NT2/D1 (cell line): ENCODE measurements around the gene COL26A1.
A peak's percentile ranks its signal among the peaks of the same experiment; 100 is the strongest.
"Not testable (repeated sequence)": the region's sequence is repeated elsewhere in the genome, so short reads cannot be mapped to it uniquely, and the experiment has no call there.

Experiments
- DNase-seq: peaks from one replicate; pipeline ENCODE4 v3.0.0-alpha.2; 2011; ENCODE audit warnings: low read depth, low spot score
- H3K27me3 ChIP-seq: 2 replicates; pipeline ENCODE4 v1.6.0; 2011; ENCODE audit warnings: mild to moderate bottlenecking; ENCODE audit not compliant: insufficient read length, insufficient read depth
- H3K36me3 ChIP-seq: 2 replicates; pipeline ENCODE4 v1.6.1; 2011; ENCODE audit warnings: mild to moderate bottlenecking, low read length, mixed read lengths; ENCODE audit not compliant: insufficient read depth, insufficient read length
- H3K4me1 ChIP-seq: 2 replicates; pipeline ENCODE4 v1.5.1; 2011; ENCODE audit not compliant: insufficient read depth, insufficient read length
- H3K4me3 ChIP-seq: 2 replicates; pipeline ENCODE4 v1.5.1; 2011; ENCODE audit warnings: low read depth; ENCODE audit not compliant: insufficient read length
- H3K9ac ChIP-seq: 2 replicates; pipeline ENCODE4 v1.6.0; 2011; ENCODE audit warnings: low read depth; ENCODE audit not compliant: insufficient read length
- H3K9me3 ChIP-seq: 2 replicates; pipeline ENCODE4 v1.5.1; 2011; ENCODE audit warnings: mild to moderate bottlenecking, low read length; ENCODE audit not compliant: insufficient read depth
- SUZ12 ChIP-seq: IDR thresholded peaks from 2 replicates; pipeline ENCODE4 v1.6.1; 2011; ENCODE audit not compliant: insufficient read length, insufficient read depth; ENCODE audit errors: extremely low read depth
- YY1 ChIP-seq: IDR thresholded peaks from 2 replicates; pipeline ENCODE4 v1.6.1; 2011; ENCODE audit not compliant: insufficient read length, insufficient read depth
- ZNF274 ChIP-seq: IDR thresholded peaks from 2 replicates; pipeline ENCODE4 v1.6.1; 2011; ENCODE audit warnings: mild to moderate bottlenecking, low read depth, low read length

The COL26A1 gene

GRCh38 chr7:101333912-101334311 lies 28.8 kb upstream of the COL26A1 start:
- Histone ChIP-seq H3K36me3 (no peaks in the 10 kb centered on the region), H3K27me3 (no peaks in the 10 kb centered on the region), H3K9ac (no peak overlapping the region), H3K4me1 (peaks cover 6% of the 10 kb centered on the region), H3K4me3 (no peak overlapping the region), H3K9me3 (no peaks in the 10 kb centered on the region)
- TF ChIP-seq YY1, result no peak
- DNase-seq, result no peak

GRCh38 chr7:101340379-101340778 lies 22.3 kb upstream of the COL26A1 start:
- Histone ChIP-seq H3K9ac (peak overlapping the region; percentile 21), H3K9me3 (no peaks in the 10 kb centered on the region), H3K36me3 (no peaks in the 10 kb centered on the region), H3K4me1 (no peaks in the 10 kb centered on the region), H3K27me3 (no peaks in the 10 kb centered on the region), H3K4me3 (no peak overlapping the region)
- TF ChIP-seq SUZ12 (no peak), YY1 (no peak)
- no peak for DNase-seq

GRCh38 chr7:101342892-101343291 lies 19.8 kb upstream of the COL26A1 start:
- no peak for DNase-seq
- TF ChIP-seq SUZ12 (no peak), YY1 (no peak), ZNF274 (no peak)
- H3K4me1 ChIP-seq, result no peaks in the 10 kb centered on the region

GRCh38 chr7:101347477-101347876 lies 15.2 kb upstream of the COL26A1 start:
- no peaks in the 10 kb centered on the region for H3K36me3 ChIP-seq
- no peak overlapping the region for H3K4me3 ChIP-seq
- no peak for DNase-seq
- no peaks in the 10 kb centered on the region for H3K27me3 ChIP-seq
- H3K9me3 ChIP-seq, result no peaks in the 10 kb centered on the region
- H3K4me1 ChIP-seq, result no peaks in the 10 kb centered on the region
- H3K9ac ChIP-seq, result no peak overlapping the region
- TF ChIP-seq ZNF274 (no peak), YY1 (no peak), SUZ12 (no peak)

More at GRCh38 chr7:101342892-101343291, 19.8 kb upstream of the COL26A1 start:
- Histone ChIP-seq H3K9me3 (no peaks in the 10 kb centered on the region), H3K27me3 (no peaks in the 10 kb centered on the region), H3K36me3 (no peaks in the 10 kb centered on the region), H3K4me3 (no peak overlapping the region), H3K9ac (no peak overlapping the region)

- not testable (repeated sequence) for H3K36me3 ChIP-seq, H3K9ac ChIP-seq, H3K4me3 ChIP-seq, H3K4me1 ChIP-seq, H3K27me3 ChIP-seq, DNase-seq, H3K9me3 ChIP-seq
These were observed 14.1 kb upstream of the COL26A1 start for GRCh38 chr7:101348456-101349067.

- not testable (repeated sequence) for DNase-seq, H3K4me1 ChIP-seq, H3K4me3 ChIP-seq, H3K9me3 ChIP-seq, H3K27me3 ChIP-seq, H3K9ac ChIP-seq, H3K36me3 ChIP-seq
These were observed 13.4 kb upstream of the COL26A1 start for GRCh38 chr7:101349300-101349699.

- no peak overlapping the region for H3K4me3 ChIP-seq
- H3K9me3 ChIP-seq, result no peaks in the 10 kb centered on the region
- no peaks in the 10 kb centered on the region for H3K36me3 ChIP-seq
- TF ChIP-seq SUZ12 (no peak), YY1 (no peak), ZNF274 (no peak)
- H3K27me3 ChIP-seq, result no peaks in the 10 kb centered on the region
- H3K9ac ChIP-seq, result no peak overlapping the region
- no peak for DNase-seq
- no peaks in the 10 kb centered on the region for H3K4me1 ChIP-seq
These were observed 9.8 kb upstream of the COL26A1 start for GRCh38 chr7:101352920-101353308.

GRCh38 chr7:101357433-101357832 lies 5.2 kb upstream of the COL26A1 start:
- TF ChIP-seq ZNF274, result no peak
- no peak for TF ChIP-seq YY1
- Histone ChIP-seq H3K36me3 (no peaks in the 10 kb centered on the region), H3K9ac (no peak overlapping the region), H3K9me3 (no peaks in the 10 kb centered on the region), H3K4me1 (no peaks in the 10 kb centered on the region), H3K27me3 (no peaks in the 10 kb centered on the region), H3K4me3 (no peak overlapping the region)
- DNase-seq, result no peak
